GM23338 (cell line): Measurements from ENCODE around the gene LEMD2.

ENCODE experiments used
- CREB1 ChIP-seq: fragments of 250-450 bp; sonication (Bioruptor Pico); IDR thresholded peaks from 2 replicates; pipeline ENCODE4 v1.5.0; 2020; ENCODE audit warnings: low read depth, mild to moderate bottlenecking, moderate library complexity
- TF ChIP-seq, protein P1 (sequence below), 2 experiments: fragments of 200-600 bp in 1 of 2; sonication (generic) in 1 of 2; conservative IDR thresholded peaks; 2 replicates each; pipeline versions ENCODE4 v1.5.1 to v1.6.1; 2016 to 2017; ENCODE audit warnings: antibody characterized with exemption in 2 of 2, low read depth in 2 of 2, mild to moderate bottlenecking in 2 of 2, moderate library complexity in 1 of 2
- TF ChIP-seq, protein P2 (sequence below): IDR thresholded peaks from one replicate; pipeline ENCODE4 v1.6.1; 2018; ENCODE audit warnings: antibody characterized with exemption; ENCODE audit not compliant: unreplicated experiment

DNA sequence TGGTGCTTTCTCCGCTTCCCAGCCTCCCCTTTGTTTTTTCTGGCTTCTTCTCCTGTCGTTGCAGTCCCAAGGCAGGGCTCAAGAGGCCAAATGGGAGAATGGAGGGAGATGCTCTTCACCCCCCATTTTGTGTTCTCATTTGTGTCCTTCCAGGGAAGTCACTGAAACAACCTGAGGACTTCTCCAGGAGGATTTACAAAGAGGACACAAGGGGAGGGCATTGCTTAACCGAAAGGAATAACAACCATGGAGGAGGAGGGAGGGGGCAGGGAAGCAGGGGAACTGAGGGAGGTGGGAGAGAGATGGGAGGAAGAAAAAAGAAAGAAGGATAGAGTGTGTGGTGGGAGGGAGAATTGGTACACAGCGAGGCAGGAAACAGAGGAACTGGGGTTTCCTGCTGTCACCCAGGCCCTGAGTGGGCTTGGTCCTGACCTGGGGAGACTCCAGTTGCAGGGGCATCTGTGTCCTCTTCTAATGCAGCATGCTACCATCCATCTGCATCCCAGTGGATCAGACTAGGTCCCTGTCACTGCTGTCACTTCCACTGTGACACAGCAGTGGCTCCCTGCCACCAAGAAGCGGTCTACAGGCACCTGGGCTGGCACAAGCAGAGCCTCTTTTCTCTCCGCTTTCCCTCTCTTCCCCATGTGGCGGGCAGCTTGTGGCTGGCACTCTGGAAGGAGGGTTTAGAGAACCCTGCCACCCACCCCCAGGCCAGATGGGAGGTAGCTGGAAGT, 32.0 kb upstream of the LEMD2 start:
- TF ChIP-seq, protein P1, sequence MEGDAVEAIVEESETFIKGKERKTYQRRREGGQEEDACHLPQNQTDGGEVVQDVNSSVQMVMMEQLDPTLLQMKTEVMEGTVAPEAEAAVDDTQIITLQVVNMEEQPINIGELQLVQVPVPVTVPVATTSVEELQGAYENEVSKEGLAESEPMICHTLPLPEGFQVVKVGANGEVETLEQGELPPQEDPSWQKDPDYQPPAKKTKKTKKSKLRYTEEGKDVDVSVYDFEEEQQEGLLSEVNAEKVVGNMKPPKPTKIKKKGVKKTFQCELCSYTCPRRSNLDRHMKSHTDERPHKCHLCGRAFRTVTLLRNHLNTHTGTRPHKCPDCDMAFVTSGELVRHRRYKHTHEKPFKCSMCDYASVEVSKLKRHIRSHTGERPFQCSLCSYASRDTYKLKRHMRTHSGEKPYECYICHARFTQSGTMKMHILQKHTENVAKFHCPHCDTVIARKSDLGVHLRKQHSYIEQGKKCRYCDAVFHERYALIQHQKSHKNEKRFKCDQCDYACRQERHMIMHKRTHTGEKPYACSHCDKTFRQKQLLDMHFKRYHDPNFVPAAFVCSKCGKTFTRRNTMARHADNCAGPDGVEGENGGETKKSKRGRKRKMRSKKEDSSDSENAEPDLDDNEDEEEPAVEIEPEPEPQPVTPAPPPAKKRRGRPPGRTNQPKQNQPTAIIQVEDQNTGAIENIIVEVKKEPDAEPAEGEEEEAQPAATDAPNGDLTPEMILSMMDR (conservative IDR thresholded peaks at IDR 0.05; ENCODE audit: low read depth in 2 of 2): no peak
- no peak for TF ChIP-seq CREB1
- TF ChIP-seq, protein P2, sequence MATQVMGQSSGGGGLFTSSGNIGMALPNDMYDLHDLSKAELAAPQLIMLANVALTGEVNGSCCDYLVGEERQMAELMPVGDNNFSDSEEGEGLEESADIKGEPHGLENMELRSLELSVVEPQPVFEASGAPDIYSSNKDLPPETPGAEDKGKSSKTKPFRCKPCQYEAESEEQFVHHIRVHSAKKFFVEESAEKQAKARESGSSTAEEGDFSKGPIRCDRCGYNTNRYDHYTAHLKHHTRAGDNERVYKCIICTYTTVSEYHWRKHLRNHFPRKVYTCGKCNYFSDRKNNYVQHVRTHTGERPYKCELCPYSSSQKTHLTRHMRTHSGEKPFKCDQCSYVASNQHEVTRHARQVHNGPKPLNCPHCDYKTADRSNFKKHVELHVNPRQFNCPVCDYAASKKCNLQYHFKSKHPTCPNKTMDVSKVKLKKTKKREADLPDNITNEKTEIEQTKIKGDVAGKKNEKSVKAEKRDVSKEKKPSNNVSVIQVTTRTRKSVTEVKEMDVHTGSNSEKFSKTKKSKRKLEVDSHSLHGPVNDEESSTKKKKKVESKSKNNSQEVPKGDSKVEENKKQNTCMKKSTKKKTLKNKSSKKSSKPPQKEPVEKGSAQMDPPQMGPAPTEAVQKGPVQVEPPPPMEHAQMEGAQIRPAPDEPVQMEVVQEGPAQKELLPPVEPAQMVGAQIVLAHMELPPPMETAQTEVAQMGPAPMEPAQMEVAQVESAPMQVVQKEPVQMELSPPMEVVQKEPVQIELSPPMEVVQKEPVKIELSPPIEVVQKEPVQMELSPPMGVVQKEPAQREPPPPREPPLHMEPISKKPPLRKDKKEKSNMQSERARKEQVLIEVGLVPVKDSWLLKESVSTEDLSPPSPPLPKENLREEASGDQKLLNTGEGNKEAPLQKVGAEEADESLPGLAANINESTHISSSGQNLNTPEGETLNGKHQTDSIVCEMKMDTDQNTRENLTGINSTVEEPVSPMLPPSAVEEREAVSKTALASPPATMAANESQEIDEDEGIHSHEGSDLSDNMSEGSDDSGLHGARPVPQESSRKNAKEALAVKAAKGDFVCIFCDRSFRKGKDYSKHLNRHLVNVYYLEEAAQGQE: no peak
